ENCODE data around the gene ZFPM1. TPM values are rescaled to one million over a fixed set of nuclear protein-coding genes. Genes with fewer than 3 reads are reported as not detected.

Gene ZFPM1
- total and polyA plus RNA-seq, 5 donors, result 7.7 to 11.4 (median 8.2) TPM

- intact Hi-C loops (cut with DNase I), result no loop called here
- H3K27me3 ChIP-seq (ENCODE audit: control insufficient read depth, insufficient read depth), result no peaks in the 10 kb centered on the region
- DNase-seq (no peak), ATAC-seq (no peak)
- H3K27ac ChIP-seq (ENCODE audit: low read length), result no peak overlapping the region
- WGBS, result 91% methylated on average over 13 of the region's 13 CpGs
- no peaks in the 10 kb centered on the region for H3K4me1 ChIP-seq (ENCODE audit: control insufficient read depth, insufficient read depth, low read length)
- H3K9me3 ChIP-seq (ENCODE audit: control insufficient read depth, low read length), result no peaks in the 10 kb centered on the region
- H3K4me3 ChIP-seq (ENCODE audit: low read length), result no peak overlapping the region
These were observed 50.9 kb downstream of the ZFPM1 start for GRCh38 chr16:88503771-88504488.

- ATAC-seq, result no peak
- no peak for DNase-seq
- Histone ChIP-seq H3K9me3 (ENCODE audit: control insufficient read depth, low read length) (no peaks in the 10 kb centered on the region), H3K4me1 (ENCODE audit: control insufficient read depth, insufficient read depth, low read length) (no peaks in the 10 kb centered on the region), H3K4me3 (ENCODE audit: low read length) (no peak overlapping the region), H3K27me3 (ENCODE audit: control insufficient read depth, insufficient read depth) (no peaks in the 10 kb centered on the region), H3K27ac (ENCODE audit: low read length) (no peak overlapping the region)
- 82% methylated on average over 28 of the region's 28 CpGs for WGBS
- intact Hi-C loops (cut with DNase I), result no loop called here
These were observed 51.7 kb downstream of the ZFPM1 start for GRCh38 chr16:88504489-88505404.

GRCh38 chr16:88505405-88506082, 52.5 kb downstream of the ZFPM1 start:
- Histone ChIP-seq H3K9me3 (ENCODE audit: control insufficient read depth, low read length) (no peaks in the 10 kb centered on the region), H3K4me3 (ENCODE audit: low read length) (no peak overlapping the region), H3K27ac (ENCODE audit: low read length) (no peak overlapping the region), H3K4me1 (ENCODE audit: control insufficient read depth, insufficient read depth, low read length) (no peaks in the 10 kb centered on the region), H3K27me3 (ENCODE audit: control insufficient read depth, insufficient read depth) (no peaks in the 10 kb centered on the region)
- peak in 2 of 3 donors; percentile 81 to 85 for DNase-seq
- 58% methylated on average over 22 of the region's 22 CpGs for WGBS
- ATAC-seq, result peak; percentile 3 to 6
- intact Hi-C loops (cut with DNase I), result no loop called here

- H3K4me3 ChIP-seq (ENCODE audit: low read length), result no peak overlapping the region
- intact Hi-C loops (cut with DNase I), result no loop called here
- DNase-seq, result no peak
- ATAC-seq, result no peak
- 95% methylated on average over 21 of the region's 21 CpGs for WGBS
- no peak overlapping the region for H3K27ac ChIP-seq (ENCODE audit: low read length)
- H3K9me3 ChIP-seq (ENCODE audit: control insufficient read depth, low read length), result no peaks in the 10 kb centered on the region
- H3K4me1 ChIP-seq (ENCODE audit: control insufficient read depth, insufficient read depth, low read length), result no peaks in the 10 kb centered on the region
- H3K27me3 ChIP-seq (ENCODE audit: control insufficient read depth, insufficient read depth), result no peaks in the 10 kb centered on the region
These were observed 53.6 kb downstream of the ZFPM1 start for GRCh38 chr16:88506723-88507122.

DNA sequence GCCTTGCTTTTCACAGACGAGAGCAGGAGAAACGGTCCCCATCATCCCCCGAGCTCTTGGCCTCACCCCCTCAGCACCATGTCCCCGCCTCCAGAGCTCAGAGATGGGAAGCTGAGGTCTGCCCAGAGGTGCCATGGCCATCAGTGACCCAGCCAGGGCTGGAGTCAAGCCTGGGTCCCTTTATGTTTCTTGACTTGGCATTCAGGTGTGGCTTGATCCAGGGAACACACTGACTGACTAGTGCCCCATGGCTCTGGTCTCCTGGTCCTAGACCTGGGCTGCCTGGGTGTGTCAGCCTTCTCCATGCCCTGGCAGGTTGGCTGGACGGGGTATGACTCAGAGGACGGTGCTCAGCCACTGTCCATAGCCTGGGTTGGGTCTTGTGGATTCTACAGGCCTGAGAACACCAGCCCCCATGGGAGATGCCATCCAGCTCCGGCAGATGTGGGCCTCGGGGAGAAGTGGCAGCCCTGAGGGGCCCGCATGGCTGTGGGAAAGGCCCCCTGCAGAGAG, 54.2 kb downstream of the ZFPM1 start:
- H3K27ac ChIP-seq (ENCODE audit: low read length), result no peak overlapping the region
- no peaks in the 10 kb centered on the region for H3K27me3 ChIP-seq (ENCODE audit: control insufficient read depth, insufficient read depth)
- no peaks in the 10 kb centered on the region for H3K9me3 ChIP-seq (ENCODE audit: control insufficient read depth, low read length)
- ATAC-seq, result no peak
- H3K4me3 ChIP-seq (ENCODE audit: low read length), result no peak overlapping the region
- H3K4me1 ChIP-seq (ENCODE audit: control insufficient read depth, insufficient read depth, low read length), result no peaks in the 10 kb centered on the region
- intact Hi-C loops (cut with DNase I), result no loop called here
- 93% methylated on average over 9 of the region's 9 CpGs for whole genome bisulfite sequencing
- DNase-seq, result no peak

- H3K27me3 ChIP-seq (ENCODE audit: control insufficient read depth, insufficient read depth), result no peaks in the 10 kb centered on the region
- no peak overlapping the region for H3K27ac ChIP-seq (ENCODE audit: low read length)
- no peak overlapping the region for H3K4me3 ChIP-seq (ENCODE audit: low read length)
- no peaks in the 10 kb centered on the region for H3K4me1 ChIP-seq (ENCODE audit: control insufficient read depth, insufficient read depth, low read length)
- WGBS, result 87% methylated on average over 13 of the region's 13 CpGs
- no peaks in the 10 kb centered on the region for H3K9me3 ChIP-seq (ENCODE audit: control insufficient read depth, low read length)
- intact Hi-C loops (cut with DNase I), result no loop called here
- no peak for DNase-seq
- no peak for ATAC-seq
These were observed 55.3 kb downstream of the ZFPM1 start for GRCh38 chr16:88508376-88508867.

DNA sequence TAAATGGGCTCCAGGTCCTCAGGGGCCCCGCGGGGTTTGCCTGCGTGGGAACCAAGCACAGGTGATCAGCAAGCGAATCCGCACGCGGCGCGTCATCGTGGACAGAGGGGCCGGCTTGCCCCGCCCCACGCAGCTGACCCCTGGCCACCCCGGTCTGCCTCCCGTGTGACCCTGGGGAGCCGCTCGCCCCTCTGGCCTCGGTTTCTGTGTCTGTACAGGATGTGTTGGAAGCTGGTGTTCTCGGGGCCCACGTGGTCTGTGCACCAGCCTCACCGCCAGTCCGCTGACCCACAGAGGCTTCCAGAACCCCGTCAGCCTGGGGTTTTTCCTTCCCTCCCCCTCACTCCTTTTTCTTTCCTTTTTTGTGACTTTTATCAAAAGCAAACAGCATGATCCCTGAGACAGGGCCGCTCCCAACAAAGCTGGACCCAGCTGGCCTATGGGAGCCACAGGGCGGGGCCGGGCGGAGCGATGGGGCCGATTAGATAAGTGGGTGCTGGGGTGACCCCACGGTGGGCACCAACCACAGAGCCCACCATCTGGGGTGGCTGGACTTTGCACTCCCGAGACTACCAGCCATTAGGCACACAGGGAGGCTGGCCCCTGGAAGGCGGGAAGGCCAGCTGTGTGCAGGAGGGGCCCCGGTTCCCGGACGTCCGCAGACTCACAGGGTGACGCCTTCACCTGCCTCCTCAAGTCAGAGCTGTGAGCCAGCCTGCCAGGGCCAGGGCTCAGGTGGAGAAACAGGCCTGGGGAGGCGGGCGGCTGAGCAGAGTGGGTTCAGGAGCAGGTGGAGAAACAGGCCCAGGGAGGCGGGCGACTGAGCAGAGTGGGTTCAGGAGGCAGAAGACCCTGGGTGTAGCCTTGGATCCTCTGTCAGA, 56.0 kb downstream of the ZFPM1 start:
- ATAC-seq, result peak; percentile 13 to 30
- DNase-seq, result peak in 1 of 3 donors; percentile 62
- intact Hi-C loops (cut with DNase I), result no loop called here
- no peak overlapping the region for H3K4me3 ChIP-seq (ENCODE audit: low read length)
- H3K27me3 ChIP-seq (ENCODE audit: control insufficient read depth, insufficient read depth), result no peaks in the 10 kb centered on the region
- no peak overlapping the region for H3K27ac ChIP-seq (ENCODE audit: low read length)
- WGBS, result 81% methylated on average over 41 of the region's 41 CpGs
- no peaks in the 10 kb centered on the region for H3K4me1 ChIP-seq (ENCODE audit: control insufficient read depth, insufficient read depth, low read length)
- no peaks in the 10 kb centered on the region for H3K9me3 ChIP-seq (ENCODE audit: control insufficient read depth, low read length)

DNA sequence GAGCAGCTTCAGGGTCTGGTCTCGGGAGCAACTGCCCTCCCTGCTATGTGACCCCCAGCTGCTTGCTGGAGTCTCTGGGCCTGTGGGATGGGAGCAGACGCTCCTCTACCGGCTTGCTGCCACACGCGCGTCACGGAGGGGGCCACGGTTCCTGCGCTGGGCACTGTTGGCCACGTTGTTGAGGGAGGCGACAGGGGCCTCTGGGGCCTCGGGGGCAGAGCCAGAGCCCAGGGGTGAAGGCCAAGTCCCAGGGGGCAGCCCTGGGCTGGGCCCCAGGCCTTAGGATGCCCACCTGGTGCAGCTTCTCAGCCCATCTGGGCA, 56.6 kb downstream of the ZFPM1 start:
- WGBS, result 86% methylated on average over 12 of the region's 12 CpGs
- no peaks in the 10 kb centered on the region for H3K27me3 ChIP-seq (ENCODE audit: control insufficient read depth, insufficient read depth)
- no peak overlapping the region for H3K27ac ChIP-seq (ENCODE audit: low read length)
- H3K9me3 ChIP-seq (ENCODE audit: control insufficient read depth, low read length), result no peaks in the 10 kb centered on the region
- H3K4me3 ChIP-seq (ENCODE audit: low read length), result no peak overlapping the region
- no peak for DNase-seq
- intact Hi-C loops (cut with DNase I), result no loop called here
- no peaks in the 10 kb centered on the region for H3K4me1 ChIP-seq (ENCODE audit: control insufficient read depth, insufficient read depth, low read length)
- ATAC-seq, result no peak

DNA sequence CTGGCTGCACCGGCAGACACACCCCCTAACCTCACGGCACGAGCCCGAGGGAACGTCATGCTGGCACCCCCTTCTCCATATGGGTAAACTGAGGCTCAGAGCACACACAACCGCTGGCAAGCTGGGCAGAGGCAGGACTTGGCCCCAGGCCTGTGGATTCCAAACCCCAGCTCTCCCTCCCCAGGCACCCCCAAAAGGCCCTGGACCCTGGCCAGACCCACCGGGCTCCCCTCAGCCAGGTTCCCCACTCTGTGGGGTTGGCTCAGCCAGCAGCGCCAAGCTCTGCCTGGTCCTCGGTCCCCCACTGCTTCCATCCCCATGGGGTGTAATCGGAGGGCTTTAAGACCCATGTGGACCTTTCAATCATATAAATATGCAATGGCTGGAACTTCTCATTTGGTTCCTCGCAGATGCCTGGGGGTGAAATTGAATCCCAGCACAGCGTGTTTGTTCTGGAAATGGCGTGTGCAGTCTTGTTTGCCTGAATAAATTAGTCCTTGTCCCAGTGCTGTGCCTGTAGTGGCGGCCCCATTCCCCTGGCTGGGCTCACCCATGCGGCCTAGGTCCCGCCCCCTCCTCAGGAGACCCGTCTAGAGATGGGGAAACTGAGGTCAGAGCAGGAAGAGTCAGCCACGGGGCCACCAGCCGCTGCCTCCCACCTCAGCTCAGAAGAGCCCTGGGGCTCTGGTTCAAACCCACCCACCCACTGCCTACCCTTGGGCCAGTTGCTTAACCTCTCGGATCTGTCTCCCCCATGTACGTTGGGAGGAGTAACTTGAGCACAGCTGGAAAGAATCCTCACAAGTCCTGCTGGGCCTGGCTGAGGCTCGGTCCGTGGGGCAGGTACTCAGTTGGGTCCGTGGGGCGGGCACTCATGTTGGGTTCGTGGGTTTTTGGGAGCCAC, 57.3 kb downstream of the ZFPM1 start:
- no peak overlapping the region for H3K27ac ChIP-seq (ENCODE audit: low read length)
- ATAC-seq (no peak), DNase-seq (no peak)
- H3K4me1 ChIP-seq (ENCODE audit: control insufficient read depth, insufficient read depth, low read length), result no peaks in the 10 kb centered on the region
- H3K9me3 ChIP-seq (ENCODE audit: control insufficient read depth, low read length), result no peaks in the 10 kb centered on the region
- H3K4me3 ChIP-seq (ENCODE audit: low read length), result no peak overlapping the region
- intact Hi-C loops (cut with DNase I), result no loop called here
- 80% methylated on average over 26 of the region's 26 CpGs for WGBS
- H3K27me3 ChIP-seq (ENCODE audit: control insufficient read depth, insufficient read depth), result no peaks in the 10 kb centered on the region

Data from right cardiac atrium (tissue), 5 donors.